Activated T-cell treated with anti-CD3 and anti-CD28 coated beads, Interleukin-2, amount 50 U/mL, for 48 hours (primary cell): Measurements from ENCODE around the gene ARFIP1.

ENCODE experiments used
- DNase-seq, 2 experiments: peaks; one replicate each; pipeline ENCODE4 v3.0.0-alpha.2; 2020

Gene ARFIP1

DNA sequence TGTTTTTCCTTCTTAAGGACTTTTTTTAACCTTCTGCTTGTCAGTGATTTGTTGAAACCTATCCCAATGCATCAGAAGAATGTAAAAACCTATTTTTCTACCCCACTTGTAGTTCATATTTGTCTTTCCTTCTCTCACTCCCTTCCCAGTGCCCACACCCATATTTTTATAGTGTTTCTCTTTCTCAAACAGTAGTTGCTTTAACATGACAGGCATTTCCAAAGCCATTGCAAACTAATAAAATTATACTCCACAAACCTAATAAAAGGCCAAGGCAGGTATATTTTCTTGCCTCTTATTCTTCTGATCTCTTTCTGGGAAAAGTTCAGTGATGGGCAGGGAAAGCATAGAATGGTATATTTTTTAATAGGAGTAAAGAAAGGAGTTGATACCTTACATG, 120.6 kb downstream of the ARFIP1 start:
- DNase-seq: no peak

DNA sequence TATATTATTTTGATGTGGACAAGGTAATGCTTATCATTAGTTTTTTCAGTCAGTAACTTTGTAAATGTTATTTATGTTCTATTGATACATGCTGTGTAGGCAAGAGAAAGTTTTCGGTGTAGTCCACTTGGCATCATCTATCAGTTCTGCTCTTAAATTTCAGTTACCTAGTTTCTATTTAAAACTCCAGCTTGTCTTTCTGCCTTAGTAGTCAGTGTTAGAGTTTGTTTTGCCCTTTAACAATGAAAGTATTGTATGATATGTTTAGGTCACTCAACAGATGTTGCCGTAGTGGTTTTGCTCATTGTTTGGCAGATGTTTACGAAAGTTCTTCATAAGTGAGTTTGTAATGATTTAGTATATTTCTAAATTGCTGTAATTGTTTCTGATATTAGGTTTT, 121.5 kb downstream of the ARFIP1 start:
- DNase-seq: no peak

DNA sequence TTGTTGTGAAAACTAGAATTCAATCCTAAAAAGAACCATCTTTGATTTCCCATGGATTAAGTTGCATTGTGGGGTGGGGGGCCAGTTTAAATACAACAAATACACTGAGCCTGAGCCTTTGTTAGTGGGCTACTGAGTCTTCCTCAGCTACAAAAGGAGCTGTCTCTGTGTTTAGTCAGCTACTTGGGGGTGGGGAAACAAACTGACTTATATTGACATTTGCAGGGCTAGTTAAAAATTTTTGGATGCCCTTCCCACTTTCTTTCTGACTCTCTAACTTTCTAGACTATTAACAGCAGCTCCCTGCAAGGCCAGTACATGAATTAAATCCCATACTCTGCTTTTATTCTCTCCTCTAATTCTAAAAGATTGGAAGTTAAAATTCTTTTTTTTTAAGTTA, 123.9 kb downstream of the ARFIP1 start:
- DNase-seq: no peak

DNA sequence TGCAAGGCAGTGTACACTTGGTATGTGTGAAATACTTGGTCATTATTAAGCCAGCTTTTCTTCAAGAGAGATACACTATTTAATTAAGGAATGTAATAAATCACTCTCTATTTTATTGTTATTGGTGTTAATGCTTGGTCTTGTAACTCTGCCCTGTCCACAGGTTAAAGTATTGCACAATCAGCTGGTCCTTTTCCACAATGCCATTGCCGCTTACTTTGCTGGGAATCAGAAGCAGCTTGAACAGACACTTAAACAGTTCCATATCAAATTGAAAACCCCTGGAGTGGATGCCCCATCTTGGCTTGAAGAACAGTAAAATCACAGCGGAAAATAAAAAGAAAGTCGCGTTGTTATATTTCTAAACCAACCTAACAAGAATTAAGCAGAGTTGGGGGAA, 130.1 kb downstream of the ARFIP1 start:
- no peak for DNase-seq

DNA sequence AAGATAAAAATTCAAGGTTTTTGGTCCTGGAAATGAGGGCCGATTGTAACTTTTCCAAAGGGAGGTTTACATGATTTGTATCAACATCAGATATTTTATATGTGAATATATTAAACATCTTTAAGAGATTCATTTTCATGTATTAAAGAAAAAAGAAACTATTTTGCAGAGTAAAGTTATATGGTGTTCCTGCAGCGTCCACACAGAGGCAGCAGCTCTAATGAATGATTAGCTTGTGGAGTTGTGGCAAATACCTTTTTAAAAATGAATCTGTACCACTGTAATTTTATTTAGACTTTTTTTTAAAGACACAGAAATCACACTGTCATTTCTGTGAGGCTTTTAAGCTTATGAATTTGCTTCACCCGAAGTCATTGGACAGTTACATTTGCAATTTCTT, 130.8 kb downstream of the ARFIP1 start:
- DNase-seq: no peak

DNA sequence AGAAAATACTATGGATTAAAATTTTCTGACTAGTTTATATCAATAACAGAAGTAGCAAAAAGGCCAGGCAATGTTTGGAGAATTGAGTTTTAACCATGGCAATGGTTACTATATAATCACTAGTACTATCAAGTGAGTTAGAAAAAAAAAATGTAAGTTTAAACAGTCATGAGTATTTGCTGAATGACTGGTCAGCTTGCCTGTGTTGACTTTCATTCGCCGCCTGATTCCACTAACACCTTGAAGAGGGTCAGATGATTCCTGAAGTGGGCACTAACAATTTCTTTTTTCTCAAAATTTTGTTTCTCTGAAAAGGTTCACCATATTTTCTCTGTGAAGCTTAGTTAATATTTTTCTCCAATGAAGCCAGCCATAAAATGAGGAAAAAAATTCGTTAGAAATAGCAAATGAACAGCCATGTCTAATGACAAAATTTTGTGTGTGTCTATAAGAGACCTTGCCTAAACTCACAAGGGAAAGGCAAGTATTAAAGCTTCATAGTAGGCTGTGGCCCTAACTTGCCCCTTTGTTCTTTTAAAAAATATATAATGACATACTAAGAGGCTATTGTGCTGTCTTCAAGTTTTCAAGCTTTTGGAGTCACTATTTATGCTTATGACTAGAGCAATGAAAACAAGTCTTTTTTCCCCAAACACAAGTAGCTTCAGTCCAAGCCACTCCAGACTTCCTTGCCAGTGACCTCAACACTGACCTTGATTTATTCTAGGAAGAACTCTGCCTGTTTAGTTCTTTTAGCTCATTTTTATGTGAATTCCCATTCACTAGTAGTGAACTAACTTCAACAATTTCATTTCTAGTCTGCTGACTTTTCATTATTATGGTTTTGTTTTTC, 138.0 kb downstream of the ARFIP1 start:
- DNase-seq: no peak

DNA sequence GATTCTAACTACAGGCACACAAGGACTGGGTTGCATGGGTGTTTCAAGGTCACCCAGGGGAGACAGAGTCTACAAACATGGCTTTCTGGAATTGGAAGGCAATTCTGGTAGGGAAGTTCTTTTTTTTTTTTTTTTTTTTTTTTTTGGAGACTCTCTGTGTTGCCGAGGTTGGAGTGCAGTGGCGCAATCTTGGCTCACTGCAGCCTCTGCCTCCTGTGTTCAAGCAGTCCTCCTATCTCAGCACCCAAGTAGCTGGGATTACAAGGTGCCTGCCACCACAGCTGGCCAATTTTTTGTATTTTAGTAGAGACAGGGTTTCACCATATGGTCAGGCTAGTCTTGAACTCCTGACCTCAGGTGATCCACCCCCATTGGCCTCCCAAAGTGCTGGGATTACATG, 140.1 kb downstream of the ARFIP1 start:
- DNase-seq: no peak

DNA sequence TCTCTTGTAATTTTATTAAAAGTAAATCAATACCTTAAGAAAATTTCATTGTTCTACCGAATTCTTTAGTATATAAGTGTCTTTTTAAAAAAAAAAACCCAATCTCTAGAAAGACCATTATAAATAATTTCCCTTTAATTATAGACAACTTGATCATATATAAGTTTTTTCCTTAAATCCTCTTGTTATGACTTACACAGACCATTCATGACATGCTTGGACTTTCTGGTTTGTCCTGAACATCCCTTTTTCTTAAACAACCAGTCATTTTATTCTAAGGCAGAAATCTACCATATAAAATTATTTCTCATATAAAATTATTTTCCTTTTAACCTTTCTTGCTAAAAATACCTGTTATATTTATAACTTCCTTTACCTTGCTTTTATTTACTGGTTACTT, 141.0 kb downstream of the ARFIP1 start:
- no peak for DNase-seq

DNA sequence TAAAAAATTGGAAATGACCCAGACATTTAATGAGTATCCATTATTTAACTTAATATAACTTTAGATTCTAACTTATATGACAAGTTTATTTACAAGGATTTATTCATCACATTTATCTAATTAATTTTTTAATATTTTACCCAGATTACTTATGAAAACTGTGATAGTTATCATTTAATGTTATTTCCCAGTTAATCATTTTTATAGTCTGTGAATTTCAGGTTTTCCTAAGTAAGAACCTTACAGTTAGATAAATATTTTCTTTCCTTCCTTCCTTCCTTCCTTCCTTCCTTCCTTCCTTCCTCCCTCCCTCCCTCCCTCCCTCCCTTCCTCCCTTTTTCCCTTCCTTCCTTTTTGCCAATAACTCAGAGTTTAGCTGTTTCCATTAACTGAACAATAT, 141.5 kb downstream of the ARFIP1 start:
- no peak for DNase-seq

DNA sequence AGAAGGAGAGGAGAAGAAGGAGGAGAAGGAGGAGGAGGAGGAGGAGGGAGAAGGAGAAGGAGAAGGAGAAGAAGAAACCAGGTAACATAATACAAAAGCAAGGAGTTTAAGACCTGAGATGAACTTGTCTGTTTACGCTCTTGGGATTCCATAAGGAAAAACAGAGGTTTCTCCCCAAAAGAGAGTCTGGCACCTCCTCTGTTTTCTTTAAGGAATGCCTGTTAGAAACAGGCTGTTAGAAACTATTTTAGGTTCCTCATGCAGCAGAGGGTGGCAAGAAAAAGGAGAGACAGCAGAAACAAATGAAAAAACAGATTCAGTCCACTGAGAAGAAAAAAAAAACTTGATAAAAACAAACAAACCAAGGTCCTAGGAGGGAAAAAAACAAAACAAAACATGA, 146.1 kb downstream of the ARFIP1 start:
- no peak for DNase-seq

DNA sequence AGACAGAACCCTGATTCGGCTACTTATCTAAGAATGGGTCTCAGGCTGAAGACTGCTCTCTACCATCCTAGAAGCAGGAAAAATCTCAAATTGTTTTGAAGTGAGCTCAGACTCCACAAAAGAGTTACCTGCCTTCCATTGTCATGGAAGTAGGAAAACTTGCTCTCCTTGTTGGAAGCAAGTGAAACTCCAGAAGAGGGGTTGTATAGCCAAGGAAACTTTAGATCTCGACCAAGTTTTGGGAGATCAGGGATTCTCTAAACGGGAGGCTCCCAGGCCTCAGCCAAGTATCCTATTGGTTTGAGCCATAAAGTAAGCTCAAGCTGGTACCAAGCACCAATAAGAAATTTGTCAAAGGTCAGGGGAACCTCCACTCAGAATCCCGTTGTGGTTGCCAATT, 147.2 kb downstream of the ARFIP1 start:
- no peak for DNase-seq

DNA sequence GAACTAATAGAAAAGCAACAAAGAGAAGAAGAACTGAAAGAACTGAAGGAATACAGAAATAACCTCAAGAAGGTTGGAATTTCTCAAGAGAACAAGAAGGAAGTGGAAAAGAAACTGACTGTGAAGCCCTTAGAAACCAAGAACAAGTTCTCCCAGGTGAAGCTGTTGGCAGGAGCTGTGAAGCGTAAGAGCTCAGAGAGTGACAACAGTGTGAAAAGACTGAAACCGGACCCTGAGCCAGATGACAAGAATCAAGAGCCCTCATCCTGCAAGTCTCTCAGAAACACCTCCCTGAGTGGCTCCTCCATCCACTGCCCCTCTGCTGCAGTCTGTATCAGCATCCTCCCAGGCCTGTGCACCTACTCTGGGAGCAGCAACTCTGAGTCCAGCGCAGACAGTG, 148.0 kb downstream of the ARFIP1 start:
- no peak for DNase-seq

DNA sequence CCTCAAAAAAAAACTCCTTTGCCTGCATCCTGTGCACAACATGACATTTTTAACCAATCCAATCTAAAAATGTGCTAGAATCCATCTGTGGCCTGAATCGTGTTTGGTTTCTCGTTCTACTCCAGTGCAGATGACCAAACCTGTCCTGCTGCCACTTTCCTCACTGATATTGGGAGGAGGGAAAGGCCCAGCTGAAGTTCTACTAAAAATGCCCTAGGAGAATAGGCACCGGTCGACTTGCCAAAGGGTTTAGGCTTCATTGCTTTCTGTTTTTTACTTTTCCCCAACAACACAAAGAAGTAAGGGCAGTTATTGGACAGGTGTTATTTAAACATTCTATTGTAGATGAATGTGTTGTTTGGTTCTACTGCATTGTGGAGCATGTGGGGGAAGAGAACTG, 148.5 kb downstream of the ARFIP1 start:
- no peak for DNase-seq

DNA sequence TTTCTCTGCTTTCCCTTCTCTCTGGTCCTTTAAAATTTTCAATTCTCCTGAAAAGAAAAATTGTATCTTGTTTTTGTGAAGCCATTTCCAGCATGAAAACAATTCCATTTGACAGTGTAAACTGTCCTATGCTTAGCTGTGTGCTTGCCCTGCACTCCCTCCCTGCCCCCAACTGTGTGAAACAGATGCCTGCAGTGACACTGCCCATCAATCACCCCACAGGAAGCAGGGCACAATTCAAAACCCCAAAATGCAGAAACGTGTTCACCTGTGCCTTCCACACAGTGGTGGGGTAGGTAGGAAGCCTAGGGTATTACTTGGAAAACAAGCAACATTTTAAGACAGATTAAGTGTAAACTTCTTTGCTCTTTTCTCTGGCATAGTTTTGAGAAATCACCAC, 150.1 kb downstream of the ARFIP1 start:
- DNase-seq: no peak

DNA sequence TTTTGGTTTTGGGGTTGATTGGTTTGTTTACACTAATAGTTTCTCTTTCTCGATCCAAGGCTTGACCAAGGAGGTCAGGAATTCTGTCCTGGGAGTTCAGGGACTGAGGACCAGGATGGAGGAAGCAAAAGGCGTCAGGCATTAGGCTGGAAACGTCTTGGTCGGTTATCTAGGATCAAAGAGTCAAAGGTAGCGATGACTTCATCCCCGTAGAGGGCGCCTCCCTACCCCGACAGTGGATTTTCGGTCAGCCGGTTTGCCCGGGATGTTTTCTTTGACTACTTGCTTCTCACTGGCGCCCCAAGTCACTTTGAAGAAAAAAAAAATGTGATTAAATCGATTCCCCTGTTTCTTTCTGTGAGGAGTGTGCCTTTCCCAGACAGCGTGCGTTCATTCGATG, 155.4 kb downstream of the ARFIP1 start:
- peak; percentile 39 to 46 for DNase-seq

DNA sequence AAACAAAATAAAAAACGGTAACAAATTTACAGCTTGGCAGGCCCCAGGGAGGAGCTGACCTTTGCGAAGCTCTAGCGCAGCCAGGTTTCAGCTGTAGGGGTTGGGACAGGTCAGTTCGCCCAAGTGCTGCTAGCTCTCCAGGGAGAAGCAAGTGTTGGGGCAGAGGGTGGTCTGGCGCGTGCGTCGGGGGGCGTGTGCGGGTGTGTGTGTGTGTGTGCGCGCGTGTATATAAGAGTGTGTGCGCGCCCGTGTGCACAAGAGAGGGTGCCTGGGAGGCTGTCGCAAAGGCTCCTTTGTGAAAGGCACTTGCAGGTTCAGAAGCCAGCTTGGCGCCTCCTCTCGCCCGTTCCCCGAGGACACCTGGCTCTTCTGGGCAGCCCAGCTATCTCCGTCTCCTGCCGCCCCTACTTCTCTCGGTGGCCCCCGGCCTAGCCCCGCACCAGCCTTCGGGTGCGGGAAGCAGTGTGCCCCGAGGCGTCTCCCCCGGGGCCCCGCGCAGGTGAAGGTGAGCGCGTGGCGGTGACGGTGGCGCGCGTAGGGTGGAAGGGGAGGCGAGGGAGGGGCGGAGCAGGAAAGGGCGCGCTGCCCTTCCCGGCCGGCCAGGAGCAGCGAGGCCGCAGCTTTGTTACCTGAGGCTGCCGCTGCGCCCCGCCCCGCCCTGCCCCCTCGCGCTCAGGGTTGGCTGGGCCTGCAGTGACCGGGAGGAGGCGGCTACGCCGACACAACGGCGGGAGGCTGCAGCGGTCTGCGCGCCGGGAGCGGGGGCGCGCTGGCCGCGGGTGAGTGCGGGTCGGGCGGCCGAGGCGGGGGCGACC, 156.1 kb downstream of the ARFIP1 start, which contains the start of gene FHDC1:
Gene FHDC1 (plus strand): TSS at position 693 of the 815 bp plus-strand sequence. CDS start 6,735 bp downstream, outside the sequence.
- peak; percentile 27 to 40 for DNase-seq

DNA sequence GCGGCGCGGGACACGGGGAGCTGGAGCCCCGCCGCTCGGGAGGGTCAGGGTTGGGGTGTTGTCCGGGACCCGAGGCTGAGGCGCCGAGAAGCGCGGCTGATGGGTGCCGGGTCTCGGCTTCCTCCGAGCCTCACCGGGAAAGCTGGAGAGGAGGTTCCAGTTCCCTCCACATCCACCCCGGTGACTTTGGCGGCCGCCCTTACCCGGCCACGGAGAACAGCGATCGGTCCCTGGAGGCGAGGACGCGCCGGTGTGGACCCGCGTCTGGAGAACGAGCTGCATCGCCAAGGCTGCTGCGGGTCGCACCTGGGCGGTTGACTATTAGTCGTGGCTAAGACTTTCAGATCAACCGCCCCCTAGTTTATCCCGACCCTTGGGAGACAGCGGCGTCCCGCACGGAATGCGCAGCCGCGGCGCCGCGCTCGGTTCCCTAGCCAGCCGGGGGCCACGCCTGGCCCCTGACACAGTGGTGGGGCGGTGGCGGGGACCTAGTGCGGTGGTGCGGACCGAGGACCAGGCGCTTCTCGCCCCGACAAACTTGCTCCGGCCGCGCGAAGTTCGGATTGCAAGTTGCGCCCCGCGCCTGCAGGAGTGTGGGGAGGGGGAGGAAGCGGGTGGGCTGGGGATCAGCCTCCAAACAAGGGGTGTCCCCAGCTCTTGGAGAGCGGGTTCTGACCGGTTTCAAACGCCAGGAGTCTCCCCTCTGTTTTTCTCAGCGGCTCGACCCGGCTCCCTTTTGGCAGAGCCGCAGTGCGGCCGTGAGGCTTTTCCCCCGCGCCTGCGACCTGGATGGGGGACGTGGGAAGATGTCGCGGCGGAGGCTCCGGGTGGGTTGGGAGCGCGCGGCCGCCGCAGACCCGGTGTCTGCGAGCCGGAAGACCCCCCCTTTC, 156.9 kb downstream of the ARFIP1 start:
- DNase-seq: peak; percentile 42 to 51

DNA sequence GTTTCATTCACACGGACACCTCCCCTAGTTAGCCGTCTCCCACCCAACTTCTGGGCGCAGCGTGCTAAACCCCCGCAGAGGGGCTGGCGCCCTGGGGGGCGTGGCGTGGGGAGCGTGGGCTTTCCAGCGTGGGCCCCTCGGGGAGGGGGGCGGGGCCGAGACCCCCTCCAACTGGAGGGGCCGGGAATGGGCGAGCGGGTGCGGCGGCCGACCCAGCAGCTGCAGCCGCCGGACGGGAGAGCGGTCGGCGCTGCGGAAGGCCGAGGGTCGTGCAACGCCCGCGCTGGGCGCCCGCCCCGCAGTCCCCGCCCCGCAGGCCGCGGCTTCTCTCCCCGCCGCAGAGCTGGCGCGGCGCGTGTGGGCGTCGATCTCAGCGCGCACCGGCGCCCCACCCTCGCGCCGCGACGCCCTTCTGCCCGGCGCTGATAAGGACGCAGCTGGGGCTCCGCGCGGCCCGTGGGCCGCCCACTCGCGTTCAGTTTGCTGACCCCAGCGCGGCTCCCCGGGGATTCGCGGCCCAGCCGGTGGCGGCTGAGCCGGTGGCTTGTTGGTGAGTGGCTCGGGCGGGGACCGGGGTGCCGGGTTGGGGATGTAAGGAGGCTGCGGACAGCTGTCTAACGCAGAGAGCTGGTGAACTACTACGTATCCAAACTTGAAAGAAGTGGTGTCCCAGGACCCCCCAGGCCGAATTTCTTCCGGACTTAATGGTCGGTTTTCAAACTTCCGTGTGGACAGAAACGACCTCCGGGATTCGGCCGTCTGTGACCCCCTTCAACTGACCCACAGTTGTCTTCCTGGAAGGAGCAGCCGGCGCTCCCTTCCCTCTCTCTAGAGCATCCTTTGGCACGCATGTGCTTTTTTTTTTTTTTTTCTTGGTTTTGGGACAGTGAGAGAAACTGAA, 157.8 kb downstream of the ARFIP1 start:
- DNase-seq: peak; percentile 43 to 52

DNA sequence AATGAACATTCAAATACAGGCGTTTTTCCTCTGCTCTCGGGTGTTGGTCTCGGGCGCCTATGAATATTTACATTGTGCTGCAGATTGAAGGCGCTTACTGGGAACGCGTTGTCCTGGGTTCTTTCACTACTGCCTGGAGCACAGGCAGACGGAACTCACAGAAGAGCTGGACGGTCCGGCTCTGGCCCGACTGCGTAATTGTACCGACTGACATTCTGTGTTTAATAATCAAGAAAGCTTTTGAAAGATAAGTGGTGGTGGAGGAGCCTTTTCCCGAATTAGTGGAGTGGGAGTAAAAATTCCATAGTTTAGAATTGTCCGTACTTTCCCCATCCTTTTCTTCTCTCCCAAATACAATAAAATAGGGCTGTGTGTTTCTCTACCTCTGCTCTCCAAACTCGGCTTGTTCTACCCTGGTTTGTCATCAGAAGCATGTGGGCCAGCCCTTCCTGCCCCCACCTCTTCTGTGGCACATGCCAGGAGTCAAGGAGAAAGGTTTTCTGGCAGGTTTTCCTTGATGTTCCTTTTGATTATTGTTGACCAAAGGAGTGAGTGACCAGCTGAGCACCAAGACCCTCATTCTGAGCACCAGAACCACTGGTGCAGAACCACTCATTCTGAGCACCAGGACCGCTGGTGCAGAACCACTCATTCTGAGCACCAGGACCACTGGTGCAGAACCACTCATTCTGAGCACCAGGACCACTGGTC, 158.6 kb downstream of the ARFIP1 start:
- no peak for DNase-seq

DNA sequence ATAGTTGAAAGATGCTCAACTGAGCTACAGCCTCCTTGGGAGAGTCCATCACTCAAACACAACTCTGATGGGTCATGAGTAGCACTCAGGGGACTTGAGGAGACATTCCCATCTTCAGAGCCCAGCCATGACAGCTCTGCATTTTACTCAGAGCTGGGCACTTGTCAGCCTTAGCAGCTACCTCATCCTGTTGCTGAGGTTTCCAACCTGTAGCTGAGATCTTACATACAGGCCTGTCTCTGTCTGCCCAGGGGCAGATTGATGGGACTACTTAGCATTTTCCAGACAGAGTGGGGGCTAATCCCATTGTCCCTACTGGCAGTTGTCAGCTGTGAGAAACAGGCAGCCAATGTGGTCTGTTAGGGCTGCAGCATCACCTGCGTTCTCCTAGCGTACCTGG, 159.9 kb downstream of the ARFIP1 start:
- DNase-seq: no peak

DNA sequence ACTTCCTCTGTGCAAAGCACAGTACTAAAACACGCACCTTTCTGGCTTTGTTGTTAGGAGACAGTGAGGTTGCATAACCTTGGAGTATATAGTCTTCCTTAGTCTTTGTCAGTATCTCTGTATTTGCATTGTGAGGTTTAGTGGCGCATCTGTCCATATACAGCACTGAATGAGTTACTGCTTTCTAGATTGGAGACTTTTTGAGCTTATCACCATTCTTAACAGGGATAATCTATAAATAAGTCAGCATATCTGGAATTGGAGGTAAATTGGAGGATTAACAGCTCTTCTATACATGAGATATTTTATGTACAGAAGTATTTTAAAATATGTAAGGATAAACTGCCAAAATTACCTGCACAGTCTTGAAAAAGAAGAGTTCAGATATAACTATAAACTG, 160.7 kb downstream of the ARFIP1 start:
- DNase-seq: no peak
